GM12872 (cell line): ENCODE measurements around the gene LRFN3.
A peak's percentile ranks its signal among the peaks of the same experiment; 100 is the strongest.

Experiments
- CTCF ChIP-seq: IDR thresholded peaks from 3 replicates; pipeline ENCODE4 v1.5.1; 2011; ENCODE audit warnings: low read depth, mild to moderate bottlenecking, low read length, moderate library complexity; ENCODE audit not compliant: insufficient read depth

Gene LRFN3

DNA sequence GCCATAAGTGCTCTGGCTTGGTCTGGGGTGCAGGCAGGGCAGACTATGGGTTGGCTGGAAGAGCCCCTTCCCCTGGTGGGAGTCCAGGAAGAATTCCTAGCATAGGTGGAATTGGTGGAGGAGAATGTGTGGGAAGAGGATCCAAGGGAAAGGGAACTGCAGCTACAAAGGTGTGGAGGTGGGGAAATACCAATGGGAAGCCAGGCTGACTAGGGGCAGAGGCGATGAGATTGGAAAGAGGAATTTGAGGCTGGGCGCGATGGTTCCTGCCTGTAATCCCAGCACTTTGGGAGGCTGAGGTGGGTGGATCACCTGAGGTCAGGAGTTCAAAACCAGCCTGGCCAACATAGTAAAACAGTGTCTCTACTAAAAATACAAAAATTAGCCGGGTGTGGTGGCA, 54.0 kb downstream of the LRFN3 start:
- TF ChIP-seq CTCF, result no peak

DNA sequence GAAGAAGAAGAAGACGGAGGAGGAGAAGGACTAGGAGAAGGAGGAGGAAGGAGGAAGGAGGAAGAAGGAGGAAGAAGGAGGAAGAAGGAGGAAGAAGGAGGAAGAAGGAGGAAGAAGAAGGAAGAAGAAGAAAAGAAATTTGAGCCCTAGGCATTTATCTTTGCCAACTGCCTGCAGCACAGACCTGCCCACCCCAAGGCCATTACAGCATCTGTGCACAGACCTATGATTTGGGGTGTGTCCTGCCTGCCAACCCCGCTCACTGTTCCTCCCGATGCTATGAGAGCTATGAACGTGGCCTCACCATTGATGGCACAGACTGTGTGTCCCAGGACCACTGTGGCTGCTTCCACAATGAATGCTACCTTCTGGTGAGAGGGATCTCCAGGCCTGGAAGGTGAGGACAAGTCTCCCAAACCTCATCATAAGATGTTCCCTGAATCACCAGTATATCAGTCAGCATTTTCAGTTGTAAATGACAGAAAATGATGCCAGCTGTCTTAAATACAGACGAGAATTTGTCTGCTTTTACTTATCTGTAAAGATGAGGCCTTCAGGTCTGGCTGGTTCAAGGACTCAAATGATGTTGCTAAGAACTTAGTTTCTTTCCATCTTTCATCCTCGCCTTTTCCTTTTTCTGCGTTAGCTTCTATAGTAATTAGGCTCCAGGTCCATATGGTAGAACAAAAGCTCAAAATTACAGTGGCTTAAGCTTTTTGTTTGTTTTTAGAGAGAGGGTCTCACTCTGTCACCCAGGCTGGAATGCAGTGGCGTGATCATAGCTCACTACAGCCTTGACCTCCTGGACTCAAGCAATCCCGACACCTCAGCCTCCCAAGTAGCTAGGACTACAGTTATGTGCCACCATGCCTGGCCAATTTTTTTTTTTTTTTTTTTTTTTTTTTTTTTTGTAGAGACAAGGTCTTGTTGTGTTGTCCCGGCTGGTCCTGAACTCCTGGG, 54.9 kb downstream of the LRFN3 start:
- TF ChIP-seq CTCF, result no peak

DNA sequence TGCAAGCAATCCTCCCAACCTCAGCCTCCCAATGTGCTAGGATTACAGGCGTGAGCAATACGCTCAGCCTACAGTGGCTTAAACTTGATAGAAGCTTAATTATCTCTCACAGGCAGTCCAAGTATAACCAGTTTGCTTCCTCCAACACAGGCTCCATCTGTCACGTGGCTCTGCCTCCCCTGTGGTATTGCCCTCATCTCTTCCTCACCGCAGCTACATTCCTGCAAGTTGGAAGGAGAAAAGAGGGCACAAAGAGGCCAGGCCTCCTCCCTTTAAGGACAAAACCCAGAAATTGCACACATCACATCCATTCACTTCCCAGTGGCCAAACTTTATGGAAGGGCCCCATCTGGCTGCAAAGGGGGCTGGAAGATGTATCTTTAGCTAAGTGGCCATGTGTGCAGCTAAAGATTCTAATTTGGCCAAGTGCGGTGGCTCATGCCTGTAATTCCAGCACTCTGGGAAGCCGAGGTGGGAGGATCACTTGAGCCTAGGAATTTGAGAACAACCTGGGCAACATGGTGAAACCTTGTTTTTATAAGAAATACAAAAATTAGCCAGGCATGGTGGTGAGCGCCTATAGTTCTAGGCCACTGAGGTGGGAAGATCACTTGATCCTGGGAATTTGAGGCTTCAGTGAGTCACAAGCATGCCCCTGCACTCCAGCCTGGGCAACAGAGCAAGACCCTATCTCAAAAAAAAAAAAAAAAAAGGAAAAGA, 55.7 kb downstream of the LRFN3 start:
- TF ChIP-seq CTCF, result no peak

DNA sequence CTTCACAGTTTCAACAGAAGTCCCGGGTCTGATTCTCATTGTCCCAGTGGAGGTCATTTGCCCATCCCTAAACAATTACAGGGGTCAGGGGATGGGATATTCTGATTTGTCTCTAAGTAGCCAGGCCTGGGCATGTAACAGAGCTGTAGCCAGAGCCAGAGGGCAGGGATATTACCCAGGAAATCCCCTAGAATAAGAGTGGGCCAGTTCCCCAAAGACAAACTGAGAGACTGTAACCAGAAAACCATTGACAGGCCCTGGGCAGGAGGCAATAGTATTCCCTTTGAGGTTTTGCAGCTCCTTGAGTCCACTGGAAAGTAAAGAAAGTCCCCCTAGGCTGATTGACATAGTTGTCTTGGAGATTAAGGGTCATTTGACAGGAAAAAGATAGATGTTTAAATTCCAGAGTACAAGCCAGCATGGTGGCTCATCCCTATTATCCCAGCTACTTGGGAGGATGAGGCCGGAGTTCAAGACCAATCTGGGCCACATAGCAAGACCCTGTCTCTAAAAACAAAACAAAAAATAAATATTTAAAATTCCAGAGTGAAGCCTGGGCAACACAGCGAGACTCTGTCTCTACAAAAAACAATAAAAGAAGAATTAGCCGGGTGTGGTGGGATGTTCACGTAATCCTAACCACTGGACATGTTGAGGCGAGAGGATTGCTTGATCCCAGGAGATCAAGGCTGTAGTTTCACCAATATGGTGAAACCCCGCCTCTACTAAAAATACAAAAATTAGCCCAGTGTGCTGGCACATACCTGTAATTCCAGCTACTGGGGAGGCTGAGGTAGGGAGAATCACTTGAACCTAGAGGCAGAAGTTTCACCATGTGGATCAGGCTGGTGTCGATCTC, 57.0 kb downstream of the LRFN3 start:
- TF ChIP-seq CTCF, result no peak

DNA sequence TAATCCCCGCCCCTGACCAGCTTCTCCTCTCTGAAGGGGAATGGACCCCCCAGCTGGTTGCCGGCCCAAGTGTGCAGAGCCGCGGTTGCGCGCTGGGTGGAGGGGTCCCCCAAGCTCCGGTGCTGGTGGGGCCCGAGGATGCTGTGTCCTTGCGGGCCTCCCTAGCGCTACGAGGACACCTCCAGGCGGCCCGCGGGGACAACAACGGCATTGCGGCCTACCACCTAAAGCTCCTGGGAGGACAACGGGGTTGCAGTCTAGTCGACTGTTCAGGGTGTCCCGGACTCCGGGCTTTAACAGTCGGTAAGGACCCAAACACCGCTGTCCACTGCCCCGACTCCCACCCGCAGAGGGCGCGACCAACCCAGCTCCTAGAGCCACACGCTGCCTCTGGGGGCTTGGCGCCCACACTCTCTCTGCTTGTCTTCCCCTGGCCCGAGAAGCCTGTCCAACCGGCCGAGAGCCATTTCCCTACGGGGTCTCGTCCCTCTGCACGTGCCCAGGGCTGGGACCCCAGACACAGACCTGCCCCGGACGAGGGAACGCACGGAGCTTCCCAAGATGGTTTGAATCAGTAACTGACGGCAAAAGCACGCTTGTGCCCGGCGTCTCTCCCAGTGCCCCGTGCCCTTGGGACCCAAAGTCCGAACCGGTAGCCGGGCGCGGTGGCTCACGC, 57.9 kb downstream of the LRFN3 start:
- TF ChIP-seq CTCF, result peak; percentile 38; the same call in 2 of the 3 replicates
